Keratinocyte (primary cell): Measurements from ENCODE around the gene GLS. TPM values are rescaled to one million over a fixed set of nuclear protein-coding genes. Genes with fewer than 3 reads are reported as not detected.

ENCODE experiments used
- DNase-seq: peaks from one replicate; pipeline ENCODE4 v3.0.0-alpha.2; 2011; ENCODE audit warnings: low read depth, missing footprints, low spot score
- FAIRE-seq: peaks from 2 replicates; lab custom pipeline; 2011; peaks lifted over from hg19 to GRCh38; lab: Jason Lieb, UNC
- H2AFZ ChIP-seq: 2 replicates; pipeline ENCODE4 v1.6.0; 2012; ENCODE audit warnings: low read length, control low read depth, inconsistent platforms; ENCODE audit not compliant: control insufficient read depth
- H3K27ac ChIP-seq: 2 replicates; pipeline ENCODE4 v1.5.1; 2011; ENCODE audit warnings: low read length; ENCODE audit not compliant: control insufficient read depth, insufficient read depth
- H3K27me3 ChIP-seq: 3 replicates; pipeline ENCODE4 v1.6.0; 2011; ENCODE audit warnings: low read length; ENCODE audit not compliant: control insufficient read depth, insufficient read depth; ENCODE audit errors: extremely low read depth
- H3K36me3 ChIP-seq, 2 experiments: 2 replicates in 1 of 2; 3 replicates in 1 of 2; pipeline ENCODE4 v1.5.1; 2011; ENCODE audit warnings: low read length in 2 of 2, mild to moderate bottlenecking in 1 of 2; ENCODE audit not compliant: control insufficient read depth in 2 of 2, insufficient read depth in 2 of 2; ENCODE audit errors: extremely low read depth in 1 of 2
- H3K4me1 ChIP-seq: 3 replicates; pipeline ENCODE4 v1.5.1; 2011; ENCODE audit warnings: low read length; ENCODE audit not compliant: control insufficient read depth, insufficient read depth; ENCODE audit errors: extremely low read depth
- H3K4me2 ChIP-seq: 3 replicates; pipeline ENCODE4 v1.6.0; 2011; ENCODE audit warnings: low read depth, low read length; ENCODE audit not compliant: control insufficient read depth, insufficient read depth; ENCODE audit errors: extremely low read depth
- H3K4me3 ChIP-seq, 3 experiments: fragments of 200-600 bp in 1 of 3; sonication (generic) in 1 of 3; 2 replicates in 2 of 3; 3 replicates in 1 of 3; pipeline ENCODE4 v1.5.1; 2011 to 2016; ENCODE audit warnings: low read length in 3 of 3, mild to moderate bottlenecking in 3 of 3, control low read depth in 2 of 3, inconsistent platforms in 1 of 3, low read depth in 1 of 3, mixed read lengths in 1 of 3, mixed run types in 1 of 3, moderate library complexity in 1 of 3; ENCODE audit not compliant: control insufficient read depth in 2 of 3, insufficient read depth in 2 of 3; ENCODE audit errors: extremely low read depth in 1 of 3
- H3K79me2 ChIP-seq: 2 replicates; pipeline ENCODE4 v1.6.0; 2012; ENCODE audit warnings: low read length; ENCODE audit not compliant: control insufficient read depth, insufficient read depth
- H3K9ac ChIP-seq: 3 replicates; pipeline ENCODE4 v1.6.0; 2011; ENCODE audit warnings: low read length; ENCODE audit not compliant: control insufficient read depth, insufficient read depth; ENCODE audit errors: extremely low read depth
- H3K9me1 ChIP-seq: 3 replicates; pipeline ENCODE4 v1.6.0; 2011; ENCODE audit warnings: low read length; ENCODE audit not compliant: control insufficient read depth, insufficient read depth; ENCODE audit errors: extremely low read depth
- H3K9me3 ChIP-seq: 2 replicates; pipeline ENCODE4 v1.5.1; 2012; ENCODE audit warnings: low read depth, low read length; ENCODE audit not compliant: control insufficient read depth
- H4K20me1 ChIP-seq: 3 replicates; pipeline ENCODE4 v1.6.0; 2011; ENCODE audit warnings: low read length; ENCODE audit not compliant: control insufficient read depth, insufficient read depth; ENCODE audit errors: extremely low read depth
- CTCF ChIP-seq, 3 experiments: IDR thresholded peaks in 1 of 3; conservative IDR thresholded peaks in 1 of 3; optimal IDR thresholded peaks in 1 of 3; 2 replicates in 2 of 3; 3 replicates in 1 of 3; pipeline versions ENCODE3 to v1.5.1; 2011; ENCODE audit warnings: low read length in 3 of 3, mild to moderate bottlenecking in 3 of 3, moderate library complexity in 2 of 3, control low read depth in 1 of 3, inconsistent platforms in 1 of 3; ENCODE audit not compliant: insufficient read depth in 2 of 3; ENCODE audit errors: extremely low read depth in 1 of 3
- EZH2 ChIP-seq: IDR thresholded peaks from one replicate; pipeline ENCODE4 v1.6.1; 2012; ENCODE audit warnings: inconsistent platforms, mild to moderate bottlenecking, low read length, moderate library complexity
- dilution Hi-C: fragments of 300-500 bp; cut with MboI; formaldehyde crosslinking; loops from one replicate; pipeline ENCODE4 v1.7.0; 2020; ENCODE audit warnings: low sequenced_read_pairs; ENCODE audit not compliant: extremely low pct_ligation_motif_present
- polyA plus RNA-seq, 5 experiments: library from polyadenylated mRNA; depleted of rRNA in 3 of 5; stranded (reverse) in 3 of 5; stranded (forward) in 1 of 5; unstranded in 1 of 5; fragments of >200 nt; gene quantifications; 1 replicate in 1 of 5; 2 replicates in 3 of 5; 3 replicates in 1 of 5; pipeline versions ENCODE4 v1.2.1 to v1.2.3, GENCODE V29; 2011 to 2012; ENCODE audit warnings: missing spikeins in 2 of 5, low read depth in 1 of 5, low replicate concordance in 1 of 5

The GLS gene
- polyA plus RNA-seq, 1 donor (not counting 4 experiments of a cell fraction or from before 2014, with no cell fraction given), result 130 TPM

- dilution Hi-C loops, result no loop called here
- no peaks in the 10 kb centered on the region for H3K27me3 ChIP-seq
- H3K27ac ChIP-seq, result no peak overlapping the region
- peaks cover 28% of the 10 kb centered on the region for H3K4me1 ChIP-seq
- H3K36me3 ChIP-seq, result no peaks in the 10 kb centered on the region
- DNase-seq, result no peak
- TF ChIP-seq CTCF (optimal IDR thresholded peaks at IDR 0.05 in 1 of 3, IDR thresholded peaks at IDR 0.05 in 1 of 3, conservative IDR thresholded peaks at IDR 0.05 in 1 of 3; ENCODE audit: extremely low read depth in 1 of 3, insufficient read depth in 2 of 3, low read length in 3 of 3) (no peak), EZH2 (no peak)
- H4K20me1 ChIP-seq, result no peaks in the 10 kb centered on the region
- no peak for FAIRE-seq
- H3K4me2 ChIP-seq, result no peak overlapping the region
- no peak overlapping the region for H3K4me3 ChIP-seq
- H3K79me2 ChIP-seq, result no peaks in the 10 kb centered on the region
- no peak overlapping the region for H2AFZ ChIP-seq
- H3K9me3 ChIP-seq, result no peaks in the 10 kb centered on the region
- H3K9ac ChIP-seq, result no peak overlapping the region
- H3K9me1 ChIP-seq, result no peaks in the 10 kb centered on the region
Observed at GRCh38 chr2:190950566-190950991, 70.0 kb downstream of the GLS start.

GRCh38 chr2:190953257-190953656 lies 72.6 kb downstream of the GLS start:
- no peaks in the 10 kb centered on the region for H3K9me1 ChIP-seq
- H3K9me3 ChIP-seq, result no peaks in the 10 kb centered on the region
- peaks cover 7% of the 10 kb centered on the region for H3K4me1 ChIP-seq
- H3K9ac ChIP-seq, result no peak overlapping the region
- no peak overlapping the region for H3K27ac ChIP-seq
- FAIRE-seq (no peak), DNase-seq (no peak)
- H3K36me3 ChIP-seq, result no peaks in the 10 kb centered on the region
- H2AFZ ChIP-seq, result no peak overlapping the region
- H3K4me2 ChIP-seq, result no peak overlapping the region
- no peaks in the 10 kb centered on the region for H3K27me3 ChIP-seq
- H4K20me1 ChIP-seq, result no peaks in the 10 kb centered on the region
- H3K4me3 ChIP-seq, result no peak overlapping the region
- dilution Hi-C loops, result no loop called here
- no peak for TF ChIP-seq EZH2
- TF ChIP-seq CTCF (optimal IDR thresholded peaks at IDR 0.05 in 1 of 3, IDR thresholded peaks at IDR 0.05 in 1 of 3, conservative IDR thresholded peaks at IDR 0.05 in 1 of 3; ENCODE audit: extremely low read depth in 1 of 3, insufficient read depth in 2 of 3, low read length in 3 of 3), result no peak
- H3K79me2 ChIP-seq, result no peaks in the 10 kb centered on the region
